ENCODE measurements around the gene ALDH5A1.

DNA sequence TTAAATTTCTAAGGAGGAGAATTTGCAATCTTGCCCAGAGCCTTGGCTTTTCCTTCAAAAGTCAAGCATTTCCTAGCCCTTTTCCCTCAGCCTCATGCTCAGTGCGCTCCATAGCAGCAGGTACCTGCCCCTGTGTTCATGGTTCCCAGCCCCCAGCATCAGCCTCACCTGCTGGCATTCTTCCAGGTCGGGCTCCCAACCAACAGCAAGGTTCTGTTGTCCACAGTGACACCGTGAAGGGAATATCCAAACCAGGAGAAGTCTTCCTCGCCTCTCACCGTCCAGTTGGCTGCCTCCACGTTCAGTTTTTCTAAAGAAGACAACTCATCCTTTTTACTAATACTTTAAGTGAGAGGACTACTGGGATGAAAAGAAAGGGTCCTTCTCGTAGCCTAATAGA lies 48.1 kb upstream of the ALDH5A1 start:
- TF ChIP-seq, protein P1, sequence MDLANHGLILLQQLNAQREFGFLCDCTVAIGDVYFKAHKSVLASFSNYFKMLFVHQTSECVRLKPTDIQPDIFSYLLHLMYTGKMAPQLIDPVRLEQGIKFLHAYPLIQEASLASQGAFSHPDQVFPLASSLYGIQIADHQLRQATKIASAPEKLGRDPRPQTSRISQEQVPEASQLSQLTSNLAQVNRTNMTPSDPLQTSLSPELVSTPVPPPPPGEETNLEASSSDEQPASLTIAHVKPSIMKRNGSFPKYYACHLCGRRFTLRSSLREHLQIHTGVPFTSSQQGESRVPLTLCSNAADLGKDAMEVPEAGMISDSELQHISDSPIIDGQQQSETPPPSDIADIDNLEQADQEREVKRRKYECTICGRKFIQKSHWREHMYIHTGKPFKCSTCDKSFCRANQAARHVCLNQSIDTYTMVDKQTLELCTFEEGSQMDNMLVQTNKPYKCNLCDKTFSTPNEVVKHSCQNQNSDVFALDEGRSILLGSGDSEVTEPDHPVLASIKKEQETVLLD (CRISPR knock-in tag; IDR thresholded peaks at IDR 0.05; ENCODE audit: low read depth) = no peak
- TF ChIP-seq, protein P2, sequence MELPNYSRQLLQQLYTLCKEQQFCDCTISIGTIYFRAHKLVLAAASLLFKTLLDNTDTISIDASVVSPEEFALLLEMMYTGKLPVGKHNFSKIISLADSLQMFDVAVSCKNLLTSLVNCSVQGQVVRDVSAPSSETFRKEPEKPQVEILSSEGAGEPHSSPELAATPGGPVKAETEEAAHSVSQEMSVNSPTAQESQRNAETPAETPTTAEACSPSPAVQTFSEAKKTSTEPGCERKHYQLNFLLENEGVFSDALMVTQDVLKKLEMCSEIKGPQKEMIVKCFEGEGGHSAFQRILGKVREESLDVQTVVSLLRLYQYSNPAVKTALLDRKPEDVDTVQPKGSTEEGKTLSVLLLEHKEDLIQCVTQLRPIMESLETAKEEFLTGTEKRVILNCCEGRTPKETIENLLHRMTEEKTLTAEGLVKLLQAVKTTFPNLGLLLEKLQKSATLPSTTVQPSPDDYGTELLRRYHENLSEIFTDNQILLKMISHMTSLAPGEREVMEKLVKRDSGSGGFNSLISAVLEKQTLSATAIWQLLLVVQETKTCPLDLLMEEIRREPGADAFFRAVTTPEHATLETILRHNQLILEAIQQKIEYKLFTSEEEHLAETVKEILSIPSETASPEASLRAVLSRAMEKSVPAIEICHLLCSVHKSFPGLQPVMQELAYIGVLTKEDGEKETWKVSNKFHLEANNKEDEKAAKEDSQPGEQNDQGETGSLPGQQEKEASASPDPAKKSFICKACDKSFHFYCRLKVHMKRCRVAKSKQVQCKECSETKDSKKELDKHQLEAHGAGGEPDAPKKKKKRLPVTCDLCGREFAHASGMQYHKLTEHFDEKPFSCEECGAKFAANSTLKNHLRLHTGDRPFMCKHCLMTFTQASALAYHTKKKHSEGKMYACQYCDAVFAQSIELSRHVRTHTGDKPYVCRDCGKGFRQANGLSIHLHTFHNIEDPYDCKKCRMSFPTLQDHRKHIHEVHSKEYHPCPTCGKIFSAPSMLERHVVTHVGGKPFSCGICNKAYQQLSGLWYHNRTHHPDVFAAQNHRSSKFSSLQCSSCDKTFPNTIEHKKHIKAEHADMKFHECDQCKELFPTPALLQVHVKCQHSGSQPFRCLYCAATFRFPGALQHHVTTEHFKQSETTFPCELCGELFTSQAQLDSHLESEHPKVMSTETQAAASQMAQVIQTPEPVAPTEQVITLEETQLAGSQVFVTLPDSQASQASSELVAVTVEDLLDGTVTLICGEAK (IDR thresholded peaks at IDR 0.05) = no peak
- TF ChIP-seq, protein P2 (CRISPR knock-in tag; IDR thresholded peaks at IDR 0.05) = no peak
- TF ChIP-seq ZNF350 (CRISPR knock-in tag; IDR thresholded peaks at IDR 0.05; ENCODE audit: borderline replicate concordance, low read depth) = no peak
- no peak for TF ChIP-seq POLR2A (IDR thresholded peaks at IDR 0.05; ENCODE audit: insufficient read depth in 1 of 2, low read depth in 2 of 2, low read length in 2 of 2)
- TF ChIP-seq TCF7 (IDR thresholded peaks at IDR 0.05; ENCODE audit: low read depth) = no peak
- TF ChIP-seq, protein P3, sequence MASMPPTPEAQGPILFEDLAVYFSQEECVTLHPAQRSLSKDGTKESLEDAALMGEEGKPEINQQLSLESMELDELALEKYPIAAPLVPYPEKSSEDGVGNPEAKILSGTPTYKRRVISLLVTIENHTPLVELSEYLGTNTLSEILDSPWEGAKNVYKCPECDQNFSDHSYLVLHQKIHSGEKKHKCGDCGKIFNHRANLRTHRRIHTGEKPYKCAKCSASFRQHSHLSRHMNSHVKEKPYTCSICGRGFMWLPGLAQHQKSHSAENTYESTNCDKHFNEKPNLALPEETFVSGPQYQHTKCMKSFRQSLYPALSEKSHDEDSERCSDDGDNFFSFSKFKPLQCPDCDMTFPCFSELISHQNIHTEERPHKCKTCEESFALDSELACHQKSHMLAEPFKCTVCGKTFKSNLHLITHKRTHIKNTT (CRISPR knock-in tag; IDR thresholded peaks at IDR 0.05) = no peak
- TF ChIP-seq MED13 (CRISPR knock-in tag; IDR thresholded peaks at IDR 0.05) = no peak
- TF ChIP-seq FOXA1 (IDR thresholded peaks at IDR 0.05) = no peak
- TF ChIP-seq FOXA1 (CRISPR knock-in tag; IDR thresholded peaks at IDR 0.05) = no peak
- TF ChIP-seq TAF1 (CRISPR knock-in tag; IDR thresholded peaks at IDR 0.05) = no peak
- TF ChIP-seq ATRX (CRISPR knock-in tag; IDR thresholded peaks at IDR 0.05; ENCODE audit: borderline replicate concordance) = no peak
- no peak for TF ChIP-seq ZNF629 (CRISPR knock-in tag; conservative IDR thresholded peaks at IDR 0.05)
- TF ChIP-seq ZMYM4 (CRISPR knock-in tag; IDR thresholded peaks at IDR 0.05) = no peak

Data from HepG2 (cell line).